Measurements from ENCODE around the gene ALG12.
"Not testable (repeated sequence)": the region's sequence is repeated elsewhere in the genome, so short reads cannot be mapped to it uniquely, and the experiment has no call there.

Gene ALG12

DNA sequence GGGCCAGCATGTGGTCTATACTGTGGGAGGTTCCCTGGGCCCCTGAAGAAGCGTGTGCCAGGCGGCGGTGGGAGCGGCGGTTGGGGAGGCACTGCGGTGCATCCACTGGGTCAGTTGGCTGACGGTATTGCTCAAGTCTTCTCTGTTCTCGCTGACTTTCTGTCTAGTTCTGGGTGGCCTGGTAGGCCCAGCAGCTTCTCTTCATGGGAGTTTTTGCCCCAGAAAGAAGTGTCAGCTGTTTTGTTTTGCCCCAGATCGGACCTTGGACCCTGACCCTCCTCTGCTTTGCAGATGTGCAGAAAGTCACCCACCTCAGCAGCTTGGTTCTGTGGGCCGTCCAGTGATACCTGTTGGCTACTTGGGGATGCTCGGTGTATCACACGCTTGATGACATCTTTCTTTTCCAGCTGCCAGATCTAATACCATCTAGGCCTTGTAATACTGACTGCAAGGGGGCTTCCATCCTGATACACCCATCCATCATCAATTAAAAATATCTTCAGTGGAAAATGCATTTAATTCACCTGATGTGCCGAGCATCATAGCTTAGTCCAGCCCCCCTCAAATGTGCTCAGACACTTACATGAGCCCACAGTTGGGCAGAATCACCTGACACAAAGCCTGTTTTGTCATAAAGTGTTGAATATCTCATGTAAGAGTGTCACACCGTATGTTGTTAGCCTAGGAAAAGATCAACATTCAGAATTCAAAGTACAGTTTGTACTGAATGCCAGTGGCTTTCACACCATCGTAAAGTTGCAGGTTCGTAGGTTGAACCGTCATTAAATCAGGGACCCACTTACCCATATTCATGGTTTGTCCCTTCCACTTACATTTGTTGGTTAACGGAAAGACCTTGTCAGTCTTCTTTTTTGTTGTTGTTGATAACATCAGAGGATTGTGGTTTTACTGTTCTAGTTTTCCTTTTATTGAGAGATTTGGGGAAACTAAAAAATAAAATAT, 50.7 kb downstream of the ALG12 start:
- no peak for DNase-seq (ENCODE audit: low read depth in 2 of 2)

GRCh38 chr22:49866646-49867045, 51.6 kb downstream of the ALG12 start:
- no peak for DNase-seq (ENCODE audit: low read depth in 2 of 2)

DNA sequence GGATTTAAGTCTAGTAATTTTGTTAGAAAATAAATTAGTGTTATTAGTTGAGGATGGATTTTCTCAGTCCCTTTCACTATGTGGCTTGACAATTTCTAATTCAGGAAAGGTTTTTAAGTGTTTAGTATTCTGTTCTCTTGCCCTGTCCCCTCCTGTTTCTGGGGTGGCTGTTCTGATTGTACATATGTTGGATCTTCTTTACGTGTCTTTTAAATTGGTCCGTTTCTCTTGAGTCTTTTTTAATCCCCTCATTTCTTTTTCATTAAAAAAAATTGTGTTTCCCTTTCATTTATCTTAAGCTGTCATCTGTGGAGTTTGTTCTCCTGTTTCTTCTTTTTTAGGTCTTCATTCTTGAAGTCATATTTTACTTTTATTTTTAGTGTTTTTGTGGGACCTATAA, 52.1 kb downstream of the ALG12 start:
- DNase-seq (ENCODE audit: low read depth in 2 of 2): no peak

GRCh38 chr22:49865156-49865555, 53.1 kb downstream of the ALG12 start:
- no peak for DNase-seq (ENCODE audit: low read depth in 2 of 2)

- DNase-seq (ENCODE audit: low read depth in 2 of 2): no peak
These were observed 54.3 kb downstream of the ALG12 start for GRCh38 chr22:49863931-49864330.

DNA sequence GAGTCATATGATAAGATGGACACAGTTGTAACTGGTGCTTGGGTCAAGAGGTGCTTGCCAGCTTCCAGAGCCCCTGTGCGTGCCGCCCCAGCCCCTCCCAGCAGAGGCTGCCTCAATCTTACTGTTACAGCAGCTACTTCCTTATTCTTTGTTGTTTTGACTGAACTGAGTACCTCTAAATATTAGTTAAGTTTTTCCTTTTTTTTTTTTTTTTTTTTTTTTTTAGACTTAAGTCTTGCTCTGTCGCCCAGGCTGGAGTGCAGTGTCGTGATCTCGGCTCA, 55.8 kb downstream of the ALG12 start:
- no peak for DNase-seq (ENCODE audit: low read depth in 2 of 2)

DNA sequence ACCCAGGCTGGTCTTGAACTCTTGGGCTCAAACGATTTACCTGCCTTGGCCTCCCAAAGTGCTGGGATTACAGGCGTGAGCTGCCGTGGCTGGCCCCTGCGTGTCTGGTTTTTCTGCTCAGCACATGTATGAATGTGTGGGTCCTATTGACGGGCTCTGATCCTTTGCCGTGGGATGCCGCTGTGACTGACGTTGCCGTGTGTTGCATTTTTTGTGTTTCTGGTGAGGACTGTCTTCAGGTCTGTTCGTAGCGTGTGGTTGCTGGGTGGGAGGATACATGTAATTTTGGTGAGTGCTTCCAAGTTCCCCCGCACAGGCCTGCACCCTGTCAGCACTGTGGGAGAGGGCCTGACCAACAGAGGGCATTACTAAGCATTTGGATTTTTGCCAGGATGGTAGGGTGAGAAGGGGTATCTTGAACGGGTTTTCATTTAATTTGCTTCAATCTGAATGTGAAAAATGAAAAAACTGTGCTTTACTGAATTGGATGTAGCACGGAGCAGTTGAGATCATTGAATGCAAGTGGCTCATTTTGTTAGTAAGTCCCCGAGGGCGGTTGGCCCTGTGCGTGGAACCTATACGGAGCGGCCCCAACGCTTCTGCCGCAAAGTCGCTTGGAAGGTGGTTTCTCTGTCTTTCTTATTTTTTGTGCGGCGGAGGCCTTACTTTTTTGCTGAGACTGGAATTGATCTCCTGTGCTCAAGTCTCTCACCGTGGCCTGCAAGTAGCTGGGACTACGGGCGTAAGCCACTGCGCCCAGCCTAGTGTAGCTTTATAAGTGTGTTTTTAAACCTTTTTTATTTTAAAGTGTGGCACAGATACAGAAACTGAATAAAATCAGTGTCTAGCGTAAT, 56.4 kb downstream of the ALG12 start:
- DNase-seq (ENCODE audit: low read depth in 2 of 2): no peak

- no peak for DNase-seq (ENCODE audit: low read depth in 2 of 2)
These were observed 59.4 kb downstream of the ALG12 start for GRCh38 chr22:49858827-49859226.

GRCh38 chr22:49856766-49857618, 61.2 kb downstream of the ALG12 start:
- no peak for DNase-seq (ENCODE audit: low read depth in 2 of 2)

DNA sequence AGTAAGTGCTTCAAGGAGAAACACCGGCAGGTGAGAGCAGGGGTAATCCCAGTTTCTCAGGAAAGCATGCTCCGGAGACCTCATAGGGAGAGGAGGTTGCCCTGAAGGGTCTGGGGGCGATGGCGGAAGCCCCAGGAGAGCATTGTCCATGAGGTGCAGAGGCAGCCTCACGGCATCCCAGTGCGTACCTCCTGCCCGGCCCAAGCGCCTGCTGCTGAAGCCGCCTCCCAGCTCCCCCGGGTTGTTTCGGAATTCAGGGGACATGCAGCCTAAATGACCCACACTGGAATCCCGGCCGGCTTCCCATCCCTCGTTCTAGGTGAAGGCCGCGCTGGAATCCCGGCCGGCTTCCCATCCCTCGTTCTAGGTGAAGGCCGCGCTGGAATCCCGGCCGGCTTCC, 61.9 kb downstream of the ALG12 start:
- DNase-seq (ENCODE audit: low read depth in 2 of 2): no peak

GRCh38 chr22:49855251-49855911, 62.9 kb downstream of the ALG12 start:
- DNase-seq (ENCODE audit: low read depth in 2 of 2): no peak

- no peak for DNase-seq (ENCODE audit: low read depth in 2 of 2)
These were observed 64.0 kb downstream of the ALG12 start for GRCh38 chr22:49853981-49854831.

DNA sequence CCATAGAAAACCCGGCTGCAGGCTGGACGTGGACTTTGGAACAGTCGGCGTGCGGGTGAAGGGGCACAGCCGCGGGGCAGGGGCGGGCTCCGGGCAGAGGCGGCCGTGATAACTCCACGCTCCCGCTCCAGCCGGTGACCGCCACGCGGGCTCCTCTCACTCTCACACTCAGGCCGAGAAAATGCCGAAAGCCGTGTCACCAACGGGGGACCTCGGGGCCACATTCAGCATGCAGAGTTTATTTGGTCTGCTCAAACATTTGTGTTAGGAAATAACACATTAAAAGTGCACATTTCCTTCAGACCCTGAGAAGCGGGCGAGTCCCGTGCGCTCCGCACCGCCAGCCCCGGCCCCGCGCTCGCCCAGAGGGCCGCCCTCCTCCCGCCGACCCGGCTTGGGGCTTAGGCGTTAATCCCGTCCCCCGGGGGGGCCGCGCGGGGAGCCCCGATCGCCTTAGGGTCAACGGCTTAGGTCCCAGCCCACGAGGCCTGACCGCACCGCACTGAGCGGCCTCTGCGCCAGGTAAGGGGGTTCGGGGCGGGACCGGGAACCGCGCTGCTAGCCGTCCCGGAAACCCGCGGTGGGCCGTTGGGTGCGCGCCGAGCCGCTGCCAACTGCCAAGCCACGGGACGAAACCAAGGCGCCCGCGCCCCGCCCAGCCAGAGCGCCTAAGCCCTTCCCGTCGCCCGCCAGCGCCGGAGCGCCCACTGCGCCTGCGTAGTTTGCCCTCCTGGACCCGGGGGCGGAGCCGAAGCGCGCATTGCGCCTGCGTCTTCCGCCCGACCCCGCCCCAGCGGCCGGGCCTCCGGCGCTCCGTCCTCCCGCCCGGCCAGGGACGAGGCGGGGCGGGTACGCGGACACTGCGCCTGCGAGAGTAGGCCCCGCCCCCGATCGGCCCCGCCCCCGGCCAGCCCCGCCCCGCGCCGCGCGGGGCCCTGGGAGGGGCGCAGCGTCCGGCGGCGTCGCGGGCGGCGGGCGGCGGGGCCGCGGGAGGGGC, 65.0 kb downstream of the ALG12 start, which contains the start of gene ZBED4:
TSS of gene ZBED4 (plus strand) at position 947 of the 997 bp plus-strand sequence. CDS start 29,819 bp downstream, outside the sequence.
- DNase-seq (ENCODE audit: low read depth in 2 of 2): peak; percentile 88 to 91

DNA sequence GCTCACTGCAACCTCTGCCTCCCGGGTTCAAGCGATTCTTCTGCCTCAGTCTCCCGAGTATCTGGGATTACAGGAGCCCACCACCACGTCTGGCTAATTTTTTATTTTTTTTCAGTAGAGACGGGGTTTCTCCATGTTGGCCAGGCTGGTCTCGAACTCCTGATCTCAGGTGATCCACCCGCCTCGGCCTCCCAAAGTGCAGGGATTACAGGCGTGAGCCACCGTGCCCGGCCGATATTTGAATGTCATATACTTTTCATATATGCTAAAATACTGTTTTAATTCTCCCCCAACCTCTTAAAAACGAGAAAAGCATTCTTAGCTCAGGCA, 65.7 kb downstream of the ALG12 start:
- DNase-seq (ENCODE audit: low read depth in 2 of 2): not testable (repeated sequence)

GRCh38 chr22:49850959-49851802, 67.1 kb downstream of the ALG12 start:
- DNase-seq (ENCODE audit: low read depth in 2 of 2): no peak
